Suprapubic skin (tissue), 4 donors: ENCODE results near the gene RICTOR. TPM values are rescaled to one million over a fixed set of nuclear protein-coding genes. Genes with fewer than 3 reads are reported as not detected.

Source experiments
- DNase-seq, 2 donors: peaks; one replicate each; pipeline ENCODE4 v3.0.0-alpha.2; 2019; ENCODE audit warnings: low spot score in 2 of 2
- H3K27ac ChIP-seq: fragments of 200-600 bp; sonication (generic); one replicate; pipeline ENCODE4 v1.5.1; 2019
- H3K27me3 ChIP-seq: fragments of 200-600 bp; sonication (generic); one replicate; pipeline ENCODE4 v1.5.1; 2019
- H3K36me3 ChIP-seq: fragments of 200-600 bp; sonication (generic); one replicate; pipeline ENCODE4 v1.5.1; 2019
- H3K4me1 ChIP-seq: fragments of 200-600 bp; sonication (generic); one replicate; pipeline ENCODE4 v1.5.1; 2019
- H3K4me3 ChIP-seq: fragments of 200-600 bp; sonication (generic); one replicate; pipeline ENCODE4 v1.5.1; 2019; ENCODE audit warnings: mild to moderate bottlenecking
- H3K9me3 ChIP-seq: fragments of 200-600 bp; sonication (generic); one replicate; pipeline ENCODE4 v1.5.1; 2019
- EP300 ChIP-seq: sonication (generic); formaldehyde crosslinking; IDR thresholded peaks from one replicate; pipeline ENCODE4 v1.6.1; 2017; ENCODE audit warnings: antibody characterized with exemption
- POLR2A ChIP-seq, 2 donors: fragments of 450-650 bp; IDR thresholded peaks; one replicate each; pipeline ENCODE4 v1.6.1; 2017; ENCODE audit warnings: antibody characterized with exemption in 2 of 2, mild to moderate bottlenecking in 2 of 2, moderate library complexity in 2 of 2
- POLR2AphosphoS5 ChIP-seq, 3 donors: sonication (generic); formaldehyde crosslinking; IDR thresholded peaks; one replicate each; pipeline ENCODE4 v1.6.1; 2017; ENCODE audit warnings: antibody characterized with exemption in 3 of 3
- WGBS: methylation state at CpG from one replicate; pipeline ENCODE4 v1.1.5; 2018; 5-methylcytosine and 5-hydroxymethylcytosine counted together
- total RNA-seq, 4 donors: library from RNA; depleted of rRNA; stranded (reverse); fragments of >200 nt; gene quantifications; one replicate each; pipeline ENCODE4 v1.1.0, GENCODE V29; 2016
- TF ChIP-seq, protein P1 (sequence below), 2 donors: fragments of 200-600 bp in 1 of 2; fragments of 450-650 bp in 1 of 2; sonication (generic) in 1 of 2; IDR thresholded peaks; one replicate each; pipeline ENCODE4 v1.5.1; 2016 to 2019; ENCODE audit warnings: antibody characterized with exemption in 2 of 2, mild to moderate bottlenecking in 1 of 2, moderate library complexity in 1 of 2

The RICTOR gene
- total RNA-seq, 4 donors from 2014 or later: 24.9 to 92.6 (median 28.7) TPM

DNA sequence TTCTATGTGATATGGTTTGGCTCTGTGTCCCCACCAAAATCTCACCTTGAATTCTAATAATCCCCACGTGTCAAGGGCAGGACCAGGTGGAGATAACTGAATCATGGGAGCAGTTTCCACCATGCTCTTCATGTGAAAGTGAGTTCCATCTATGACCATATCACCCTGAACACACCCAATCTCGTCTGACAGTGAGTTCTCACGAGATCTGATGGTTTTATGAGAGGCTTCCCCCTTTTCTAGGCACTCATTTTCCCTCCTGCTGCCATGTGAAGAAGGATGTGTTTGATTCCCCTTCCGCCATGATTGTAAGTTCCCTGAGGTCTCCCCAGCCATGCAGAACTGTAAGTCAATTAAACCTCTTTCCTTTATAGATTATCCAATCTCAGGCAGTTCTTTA, 64.2 kb downstream of the RICTOR start:
- 88% methylated on average over 4 of the region's 4 CpGs for WGBS
- no peaks in the 10 kb centered on the region for H3K4me1 ChIP-seq
- no peak for TF ChIP-seq POLR2A (IDR thresholded peaks at IDR 0.05)
- no peak for TF ChIP-seq POLR2AphosphoS5 (IDR thresholded peaks at IDR 0.05)
- TF ChIP-seq, protein P1, sequence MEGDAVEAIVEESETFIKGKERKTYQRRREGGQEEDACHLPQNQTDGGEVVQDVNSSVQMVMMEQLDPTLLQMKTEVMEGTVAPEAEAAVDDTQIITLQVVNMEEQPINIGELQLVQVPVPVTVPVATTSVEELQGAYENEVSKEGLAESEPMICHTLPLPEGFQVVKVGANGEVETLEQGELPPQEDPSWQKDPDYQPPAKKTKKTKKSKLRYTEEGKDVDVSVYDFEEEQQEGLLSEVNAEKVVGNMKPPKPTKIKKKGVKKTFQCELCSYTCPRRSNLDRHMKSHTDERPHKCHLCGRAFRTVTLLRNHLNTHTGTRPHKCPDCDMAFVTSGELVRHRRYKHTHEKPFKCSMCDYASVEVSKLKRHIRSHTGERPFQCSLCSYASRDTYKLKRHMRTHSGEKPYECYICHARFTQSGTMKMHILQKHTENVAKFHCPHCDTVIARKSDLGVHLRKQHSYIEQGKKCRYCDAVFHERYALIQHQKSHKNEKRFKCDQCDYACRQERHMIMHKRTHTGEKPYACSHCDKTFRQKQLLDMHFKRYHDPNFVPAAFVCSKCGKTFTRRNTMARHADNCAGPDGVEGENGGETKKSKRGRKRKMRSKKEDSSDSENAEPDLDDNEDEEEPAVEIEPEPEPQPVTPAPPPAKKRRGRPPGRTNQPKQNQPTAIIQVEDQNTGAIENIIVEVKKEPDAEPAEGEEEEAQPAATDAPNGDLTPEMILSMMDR (IDR thresholded peaks at IDR 0.05): no peak
- TF ChIP-seq EP300: no peak
- no peak overlapping the region for H3K4me3 ChIP-seq
- DNase-seq: no peak
- H3K27me3 ChIP-seq: no peaks in the 10 kb centered on the region
- H3K27ac ChIP-seq: no peak overlapping the region
- H3K9me3 ChIP-seq: peaks cover 4% of the 10 kb centered on the region
- H3K36me3 ChIP-seq: peaks cover 25% of the 10 kb centered on the region

DNA sequence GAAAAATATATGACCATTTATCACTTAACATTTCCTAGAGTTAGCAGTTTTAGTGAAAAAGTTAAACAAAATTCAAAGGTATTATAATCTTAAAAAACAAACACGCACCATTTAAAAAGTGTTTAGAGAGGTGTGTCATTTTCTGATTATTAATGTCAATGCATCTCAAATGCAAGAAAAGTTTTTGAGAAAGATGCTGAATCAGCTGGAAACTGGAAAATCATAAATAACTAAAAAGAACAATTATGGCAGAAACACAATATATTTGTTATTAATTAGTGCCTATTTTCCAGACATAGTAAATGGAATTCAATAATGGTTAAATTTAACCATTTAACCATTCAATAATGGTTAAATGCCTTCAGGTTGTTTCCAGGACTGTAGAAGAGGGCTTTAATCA, 64.9 kb downstream of the RICTOR start:
- Histone ChIP-seq H3K4me3 (no peak overlapping the region), H3K27ac (no peak overlapping the region), H3K4me1 (no peaks in the 10 kb centered on the region), H3K27me3 (no peaks in the 10 kb centered on the region), H3K9me3 (peaks cover 4% of the 10 kb centered on the region), H3K36me3 (peaks cover 25% of the 10 kb centered on the region)
- 89% methylated on average over 1 of the region's 1 CpG for WGBS
- no peak for TF ChIP-seq EP300
- TF ChIP-seq, protein P1 (IDR thresholded peaks at IDR 0.05): no peak
- TF ChIP-seq POLR2AphosphoS5 (IDR thresholded peaks at IDR 0.05): no peak
- no peak for TF ChIP-seq POLR2A (IDR thresholded peaks at IDR 0.05)
- DNase-seq: no peak

DNA sequence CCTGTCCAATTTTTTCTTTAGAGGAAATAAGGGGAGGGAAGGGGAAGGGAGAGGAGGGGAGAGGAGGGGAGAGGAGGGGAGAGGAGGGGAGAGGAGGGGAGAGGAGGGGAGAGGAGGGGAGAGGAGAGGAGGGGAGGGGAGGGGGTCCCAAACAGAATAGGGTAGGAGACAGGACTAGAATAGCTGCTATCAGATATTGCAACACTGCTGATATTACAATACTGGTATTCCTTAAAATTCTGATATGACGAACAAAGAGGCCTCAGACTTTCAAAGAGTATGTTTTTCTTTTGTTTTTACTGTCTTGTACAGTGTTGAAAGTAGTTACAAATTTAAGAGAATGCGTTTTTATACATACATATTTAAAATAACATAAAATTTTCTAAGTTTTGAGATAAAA, 67.5 kb downstream of the RICTOR start:
- peaks cover 18% of the 10 kb centered on the region for H3K36me3 ChIP-seq
- H3K4me3 ChIP-seq: no peak overlapping the region
- no peaks in the 10 kb centered on the region for H3K27me3 ChIP-seq
- TF ChIP-seq EP300 (no peak), POLR2AphosphoS5 (IDR thresholded peaks at IDR 0.05) (no peak), POLR2A (IDR thresholded peaks at IDR 0.05) (no peak)
- TF ChIP-seq, protein P1 (IDR thresholded peaks at IDR 0.05): no peak
- DNase-seq: no peak
- peaks cover 4% of the 10 kb centered on the region for H3K9me3 ChIP-seq
- no peak overlapping the region for H3K27ac ChIP-seq
- 98% methylated on average over 2 of the region's 2 CpGs for WGBS
- no peaks in the 10 kb centered on the region for H3K4me1 ChIP-seq

DNA sequence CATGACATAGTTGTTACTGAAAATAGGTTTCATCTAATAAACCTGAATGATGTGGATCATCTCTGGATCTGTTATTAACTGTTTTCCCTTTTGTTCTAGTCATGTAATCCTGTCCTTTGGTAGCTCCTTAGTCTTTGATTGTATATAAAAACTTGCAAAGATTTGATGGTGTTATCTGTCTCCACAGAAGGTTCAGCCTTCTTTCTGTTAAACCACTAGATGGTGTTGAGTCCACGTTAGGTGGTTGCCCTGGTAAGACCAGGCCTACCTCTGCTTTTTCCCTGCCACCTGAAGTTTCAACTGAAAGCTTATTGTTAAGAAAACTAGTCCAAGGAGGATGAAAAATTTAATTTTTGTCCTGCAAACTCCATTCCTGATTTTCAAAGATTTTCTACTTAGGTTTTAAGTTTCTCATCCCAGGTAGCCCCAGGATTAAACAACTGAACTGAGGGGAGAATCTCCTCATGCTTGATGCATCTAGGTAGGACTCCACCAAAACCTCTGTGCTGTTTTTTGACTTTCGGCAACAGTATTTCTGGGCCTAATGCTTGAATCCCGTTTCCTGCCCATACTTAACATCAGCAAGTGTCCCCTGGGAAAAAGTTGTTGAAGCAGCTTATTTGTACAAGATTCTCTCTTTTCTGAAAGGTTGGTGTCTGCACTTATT, 68.5 kb downstream of the RICTOR start:
- TF ChIP-seq, protein P1 (IDR thresholded peaks at IDR 0.05): no peak
- no peak for TF ChIP-seq POLR2A (IDR thresholded peaks at IDR 0.05)
- TF ChIP-seq EP300: no peak
- no peak for TF ChIP-seq POLR2AphosphoS5 (IDR thresholded peaks at IDR 0.05)
- Histone ChIP-seq H3K4me3 (no peak overlapping the region), H3K9me3 (no peaks in the 10 kb centered on the region), H3K4me1 (no peaks in the 10 kb centered on the region), H3K36me3 (peaks cover 9% of the 10 kb centered on the region), H3K27ac (no peak overlapping the region), H3K27me3 (no peaks in the 10 kb centered on the region)
- 93% methylated on average over 3 of the region's 3 CpGs for WGBS
- DNase-seq: no peak

DNA sequence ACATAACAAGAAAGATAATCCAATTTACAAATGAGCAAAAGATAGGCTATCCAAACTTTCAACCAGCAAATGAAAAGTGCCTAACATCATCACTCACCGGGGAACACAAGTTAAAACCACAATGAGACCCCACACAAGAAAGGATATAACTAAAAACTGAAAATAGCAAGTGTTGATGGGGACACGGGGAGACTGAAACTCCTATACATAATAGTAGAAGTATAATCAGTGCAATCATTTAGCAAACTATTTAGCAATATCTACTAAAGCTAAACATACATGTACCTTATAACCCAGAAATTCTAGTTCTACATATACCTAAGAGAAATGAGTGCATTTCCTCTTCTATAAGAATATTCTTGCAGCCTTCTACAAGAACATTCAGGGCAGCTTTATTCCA, 72.5 kb downstream of the RICTOR start:
- no peak overlapping the region for H3K27ac ChIP-seq
- WGBS: 90% methylated on average over 2 of the region's 2 CpGs
- no peaks in the 10 kb centered on the region for H3K27me3 ChIP-seq
- TF ChIP-seq POLR2A (IDR thresholded peaks at IDR 0.05): no peak
- no peak for TF ChIP-seq POLR2AphosphoS5 (IDR thresholded peaks at IDR 0.05)
- TF ChIP-seq, protein P1 (IDR thresholded peaks at IDR 0.05): no peak
- TF ChIP-seq EP300: no peak
- H3K4me1 ChIP-seq: no peaks in the 10 kb centered on the region
- no peak for DNase-seq
- H3K4me3 ChIP-seq: no peak overlapping the region
- H3K36me3 ChIP-seq: peaks cover 5% of the 10 kb centered on the region
- no peaks in the 10 kb centered on the region for H3K9me3 ChIP-seq
